ENCODE results near the gene TRIP6.

DNA sequence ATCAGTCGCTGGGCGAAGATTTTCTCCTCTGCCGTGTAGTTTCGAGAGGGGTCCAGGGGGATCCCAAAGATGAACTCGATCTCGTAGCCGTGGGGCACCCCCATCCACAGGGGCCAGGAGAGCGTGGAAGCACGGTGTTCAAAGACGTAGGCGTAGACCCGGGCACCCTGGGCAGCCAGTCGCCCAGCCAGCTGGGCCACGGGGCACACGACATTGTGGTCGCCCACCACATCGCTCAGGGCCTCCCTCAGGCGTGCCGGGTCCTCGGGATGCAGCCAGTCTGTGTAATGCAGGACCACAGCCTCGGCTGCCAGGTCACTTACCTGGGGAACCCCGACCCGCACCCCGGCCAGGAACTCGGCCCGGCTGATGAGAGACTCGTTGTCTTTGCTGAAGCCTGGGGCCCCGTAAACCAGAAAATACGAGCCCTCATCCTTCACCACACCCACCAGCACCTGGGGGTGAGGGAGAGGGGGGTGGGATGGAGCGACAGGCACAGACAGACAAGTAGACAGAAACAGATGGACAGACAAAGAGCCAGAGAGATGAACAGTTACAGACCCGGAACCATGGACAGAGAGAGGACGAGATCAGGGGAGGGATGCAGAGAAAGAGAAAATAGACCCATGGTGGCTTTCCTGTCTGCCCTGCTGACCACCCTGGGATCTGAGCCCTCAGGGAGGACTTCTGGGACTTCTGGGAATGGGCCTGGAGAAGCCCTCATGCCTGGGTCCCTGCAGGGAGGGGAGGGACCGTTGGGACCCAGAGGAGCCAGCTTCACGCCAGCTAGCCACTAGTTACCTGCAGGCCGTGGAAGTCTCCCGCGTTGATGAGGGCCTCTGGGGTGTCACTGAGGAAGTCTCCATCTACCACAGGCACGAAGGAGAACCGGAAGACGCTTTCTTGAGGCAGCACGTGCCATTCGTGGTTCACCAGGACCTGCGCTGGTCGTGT is 25.5 kb downstream of the TRIP6 start:
- TF ChIP-seq CEBPB (IDR thresholded peaks at IDR 0.05; ENCODE audit: low read depth, low read length) (no peak), TCF12 (IDR thresholded peaks at IDR 0.05; ENCODE audit: low read depth, low read length) (no peak), EP300 (IDR thresholded peaks at IDR 0.05; ENCODE audit: borderline replicate concordance in 1 of 2, low read depth in 2 of 2, low read length in 2 of 2) (no peak), YY1 (IDR thresholded peaks at IDR 0.05; ENCODE audit: low read depth, low read length) (no peak), RAD21 (IDR thresholded peaks at IDR 0.05 in 1 of 2, conservative IDR thresholded peaks at IDR 0.05 in 1 of 2; ENCODE audit: low read depth in 2 of 2, low read length in 2 of 2) (no peak), ZNF274 (IDR thresholded peaks at IDR 0.05; ENCODE audit: borderline replicate concordance, extremely low read depth, low read length) (no peak), POLR2AphosphoS5 (IDR thresholded peaks at IDR 0.05; ENCODE audit: low read depth, low read length) (no peak), CREB1 (IDR thresholded peaks at IDR 0.05) (no peak)
- TF ChIP-seq, protein P1, sequence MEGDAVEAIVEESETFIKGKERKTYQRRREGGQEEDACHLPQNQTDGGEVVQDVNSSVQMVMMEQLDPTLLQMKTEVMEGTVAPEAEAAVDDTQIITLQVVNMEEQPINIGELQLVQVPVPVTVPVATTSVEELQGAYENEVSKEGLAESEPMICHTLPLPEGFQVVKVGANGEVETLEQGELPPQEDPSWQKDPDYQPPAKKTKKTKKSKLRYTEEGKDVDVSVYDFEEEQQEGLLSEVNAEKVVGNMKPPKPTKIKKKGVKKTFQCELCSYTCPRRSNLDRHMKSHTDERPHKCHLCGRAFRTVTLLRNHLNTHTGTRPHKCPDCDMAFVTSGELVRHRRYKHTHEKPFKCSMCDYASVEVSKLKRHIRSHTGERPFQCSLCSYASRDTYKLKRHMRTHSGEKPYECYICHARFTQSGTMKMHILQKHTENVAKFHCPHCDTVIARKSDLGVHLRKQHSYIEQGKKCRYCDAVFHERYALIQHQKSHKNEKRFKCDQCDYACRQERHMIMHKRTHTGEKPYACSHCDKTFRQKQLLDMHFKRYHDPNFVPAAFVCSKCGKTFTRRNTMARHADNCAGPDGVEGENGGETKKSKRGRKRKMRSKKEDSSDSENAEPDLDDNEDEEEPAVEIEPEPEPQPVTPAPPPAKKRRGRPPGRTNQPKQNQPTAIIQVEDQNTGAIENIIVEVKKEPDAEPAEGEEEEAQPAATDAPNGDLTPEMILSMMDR (IDR thresholded peaks at IDR 0.05; ENCODE audit: control extremely low read depth in 1 of 3, insufficient read depth in 1 of 3, low read depth in 1 of 3, low read length in 3 of 3) = no peak
